C4-2B (cell line): ENCODE data around the gene SNX14.

Experiments used
- H3K27ac ChIP-seq: fragments of 450-650 bp; 2 replicates; pipeline ENCODE4 v1.5.1; 2017
- ZFX ChIP-seq: fragments of 450-650 bp; IDR thresholded peaks from 2 replicates; pipeline ENCODE4 v1.6.1; 2017
- TF ChIP-seq, protein P1 (sequence below): fragments of 450-650 bp; conservative IDR thresholded peaks from 2 replicates; pipeline ENCODE4 v1.5.1; 2017; ENCODE audit warnings: mild to moderate bottlenecking

SNX14 gene

DNA sequence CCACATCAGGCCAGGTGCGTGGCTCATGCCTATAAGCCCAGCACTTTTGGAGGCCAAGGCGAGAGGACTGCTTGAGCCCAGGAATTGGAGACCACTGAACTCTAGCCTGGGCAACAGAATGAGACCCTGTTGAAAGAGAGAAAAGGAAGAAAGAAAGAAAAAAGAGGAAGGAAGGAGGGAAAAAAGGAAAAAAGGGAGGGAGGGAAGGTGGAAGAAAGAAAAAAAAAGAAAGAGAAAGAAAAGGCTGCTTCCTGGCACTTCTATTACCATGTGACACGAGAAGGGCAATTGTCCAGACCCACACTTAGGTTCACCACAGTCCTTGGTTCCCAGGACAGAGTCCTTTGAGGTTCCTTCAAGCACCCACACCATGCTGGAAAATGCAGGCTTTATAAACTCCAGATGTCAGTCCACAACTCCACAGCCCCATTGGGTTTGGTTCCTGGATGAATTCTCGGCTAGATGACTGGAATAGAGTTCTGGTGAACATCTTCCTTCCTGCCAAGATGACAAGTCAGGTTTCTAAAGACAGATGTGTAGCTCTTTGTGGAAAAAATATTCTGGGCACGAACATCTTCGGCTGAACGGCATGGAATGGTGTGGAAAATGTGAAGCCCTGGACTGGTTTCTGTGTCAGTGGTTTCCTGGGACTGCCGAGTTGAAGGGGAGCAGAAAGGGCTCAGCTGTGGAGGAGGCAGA, 111.3 kb downstream of the SNX14 start:
- no peak overlapping the region for H3K27ac ChIP-seq

DNA sequence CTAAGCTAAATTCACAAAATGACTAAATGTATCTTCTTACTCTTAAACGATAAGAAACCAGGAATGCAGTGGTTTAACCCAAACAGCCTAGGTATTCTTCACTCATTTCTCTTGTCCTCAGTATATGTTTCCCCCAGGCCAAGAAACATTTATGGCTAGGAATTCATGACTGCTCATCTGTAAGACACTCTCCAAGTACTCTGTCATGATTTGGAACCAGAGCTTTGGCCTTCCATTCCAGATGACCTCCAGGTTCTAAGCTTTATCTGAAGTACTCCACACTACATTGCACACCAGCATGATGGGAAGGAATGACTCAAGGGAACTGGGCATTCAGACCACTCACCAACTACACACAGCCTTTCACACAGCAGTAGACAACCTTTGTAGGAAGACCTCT, 114.5 kb downstream of the SNX14 start:
- no peak overlapping the region for H3K27ac ChIP-seq
- no peak for TF ChIP-seq ZFX
- TF ChIP-seq, protein P1, sequence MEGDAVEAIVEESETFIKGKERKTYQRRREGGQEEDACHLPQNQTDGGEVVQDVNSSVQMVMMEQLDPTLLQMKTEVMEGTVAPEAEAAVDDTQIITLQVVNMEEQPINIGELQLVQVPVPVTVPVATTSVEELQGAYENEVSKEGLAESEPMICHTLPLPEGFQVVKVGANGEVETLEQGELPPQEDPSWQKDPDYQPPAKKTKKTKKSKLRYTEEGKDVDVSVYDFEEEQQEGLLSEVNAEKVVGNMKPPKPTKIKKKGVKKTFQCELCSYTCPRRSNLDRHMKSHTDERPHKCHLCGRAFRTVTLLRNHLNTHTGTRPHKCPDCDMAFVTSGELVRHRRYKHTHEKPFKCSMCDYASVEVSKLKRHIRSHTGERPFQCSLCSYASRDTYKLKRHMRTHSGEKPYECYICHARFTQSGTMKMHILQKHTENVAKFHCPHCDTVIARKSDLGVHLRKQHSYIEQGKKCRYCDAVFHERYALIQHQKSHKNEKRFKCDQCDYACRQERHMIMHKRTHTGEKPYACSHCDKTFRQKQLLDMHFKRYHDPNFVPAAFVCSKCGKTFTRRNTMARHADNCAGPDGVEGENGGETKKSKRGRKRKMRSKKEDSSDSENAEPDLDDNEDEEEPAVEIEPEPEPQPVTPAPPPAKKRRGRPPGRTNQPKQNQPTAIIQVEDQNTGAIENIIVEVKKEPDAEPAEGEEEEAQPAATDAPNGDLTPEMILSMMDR: no peak

More for the DNA sequence above, 111.3 kb downstream of the SNX14 start:
- TF ChIP-seq, protein P1: no peak
- no peak for TF ChIP-seq ZFX

DNA sequence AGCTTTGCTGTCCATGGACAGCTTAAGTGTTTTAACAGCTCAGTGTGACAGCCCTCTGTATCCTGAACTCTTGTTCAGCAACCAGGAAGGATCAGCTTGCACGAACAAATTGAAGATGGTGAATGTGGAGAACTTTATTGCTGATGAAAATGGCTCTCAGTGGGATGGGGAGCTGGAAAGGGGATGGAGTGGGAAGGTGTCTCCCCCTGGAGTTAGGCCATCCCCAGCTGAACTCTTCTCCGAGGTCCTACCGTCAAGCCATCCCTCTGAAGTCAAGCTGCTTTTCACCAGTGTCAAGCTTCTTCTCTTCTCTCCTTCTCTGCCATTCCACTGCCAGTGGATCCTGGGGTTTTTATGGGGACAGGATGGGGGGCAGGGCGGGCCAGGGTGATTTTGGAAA, 117.1 kb downstream of the SNX14 start:
- H3K27ac ChIP-seq: no peak overlapping the region
- TF ChIP-seq, protein P1: no peak
- no peak for TF ChIP-seq ZFX

DNA sequence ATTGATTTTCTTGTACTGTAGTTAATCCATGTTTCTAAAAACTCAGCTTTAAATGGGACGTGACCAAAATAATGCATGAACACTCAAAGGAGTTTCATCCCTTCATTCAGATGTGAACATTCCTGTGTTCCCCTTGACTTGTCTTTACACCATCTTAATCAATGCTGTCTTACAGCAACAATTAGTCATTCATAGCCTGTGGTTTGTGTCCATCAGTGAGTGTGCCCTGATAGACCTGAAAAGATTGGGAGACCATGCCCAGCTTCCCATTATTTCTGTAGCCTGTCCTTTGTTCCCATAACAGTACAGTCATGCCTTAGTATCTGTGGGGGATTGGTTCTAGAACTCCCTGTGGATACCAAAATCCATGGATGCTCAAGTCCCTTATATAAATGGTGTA, 119.9 kb downstream of the SNX14 start:
- no peak overlapping the region for H3K27ac ChIP-seq
- TF ChIP-seq ZFX: no peak

DNA sequence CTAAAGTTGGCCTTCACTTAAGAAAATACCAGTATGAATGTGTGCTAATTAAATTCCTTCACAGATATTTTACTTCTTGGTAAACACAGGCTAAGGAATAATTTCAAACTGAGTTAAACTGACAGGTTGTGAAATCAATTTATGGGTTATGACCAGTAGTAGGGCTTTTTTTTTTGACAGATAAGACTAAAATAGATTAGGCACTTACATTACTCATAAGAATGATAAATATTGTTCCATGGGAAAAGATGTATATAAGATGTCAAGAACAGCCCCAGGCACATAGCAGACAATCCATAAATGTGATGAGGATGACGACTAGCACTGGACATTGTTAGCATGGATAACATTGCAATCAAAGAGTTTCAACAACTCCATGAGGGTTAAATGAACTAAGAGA, 120.9 kb downstream of the SNX14 start:
- no peak overlapping the region for H3K27ac ChIP-seq
- no peak for TF ChIP-seq ZFX
- TF ChIP-seq, protein P1: no peak

DNA sequence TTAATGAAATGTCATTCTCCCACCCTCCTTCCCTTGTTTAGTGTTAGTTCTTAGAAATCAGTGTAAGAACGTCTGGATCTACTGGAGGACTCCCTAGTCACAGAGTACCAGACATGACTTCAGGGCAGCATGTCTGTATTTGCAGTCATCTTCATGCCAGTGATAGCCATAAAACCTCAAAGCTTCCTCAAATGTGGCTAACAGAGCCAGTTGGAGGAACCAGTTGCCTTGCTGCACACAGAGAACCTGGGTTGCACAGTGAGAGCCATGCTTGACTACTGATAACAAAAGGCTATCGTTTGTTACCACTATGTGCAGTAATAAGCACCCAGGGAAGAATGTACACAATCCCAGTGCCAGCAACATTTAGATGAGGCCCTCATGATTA, 123.6 kb downstream of the SNX14 start:
- TF ChIP-seq, protein P1: no peak
- TF ChIP-seq ZFX: no peak
- no peak overlapping the region for H3K27ac ChIP-seq

DNA sequence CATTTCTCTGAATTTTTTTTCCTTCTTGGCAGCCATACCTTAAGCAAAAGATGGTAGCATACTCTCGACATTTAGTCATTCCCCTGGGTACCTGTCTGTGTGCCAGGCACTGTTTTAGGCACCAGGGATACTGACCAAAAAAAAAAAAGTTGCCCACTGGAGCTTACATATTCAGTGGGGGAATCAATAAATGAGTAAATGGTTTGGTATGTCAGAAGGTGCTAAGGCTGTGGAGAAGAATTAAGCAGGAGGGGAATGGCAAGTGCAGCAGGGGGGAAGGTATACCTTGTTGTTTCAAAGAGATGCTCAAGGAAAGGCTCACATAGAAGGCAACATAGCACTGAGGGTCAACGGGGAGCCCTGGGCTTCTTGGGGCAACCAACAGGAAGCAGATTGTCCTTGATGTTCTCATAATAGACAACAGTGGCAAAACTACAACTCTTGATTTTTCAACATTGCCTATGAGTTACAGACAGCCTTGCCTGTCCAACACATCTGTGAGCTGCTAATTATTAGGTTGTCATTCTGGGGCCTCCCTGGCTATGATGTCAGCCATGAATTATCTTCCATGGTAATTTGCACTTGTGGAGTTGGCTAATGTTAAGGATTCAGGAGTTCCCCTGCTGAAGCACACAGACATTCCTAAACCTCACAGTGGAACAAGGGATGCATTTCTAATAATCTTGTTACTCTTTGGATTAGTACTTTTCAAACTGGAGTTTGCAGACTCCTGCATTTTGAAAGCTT, 124.2 kb downstream of the SNX14 start:
- TF ChIP-seq ZFX: no peak
- TF ChIP-seq, protein P1: no peak
- no peak overlapping the region for H3K27ac ChIP-seq
